MM.1S (cell line): ENCODE data around the gene TMEM51.

Source experiments
- DNase-seq: peaks from one replicate; pipeline ENCODE4 v3.0.0-alpha.2; 2015
- H2AFZ ChIP-seq: fragments of 300-600 bp; sonication (generic); 2 replicates; pipeline ENCODE4 v1.6.0; 2016; ENCODE audit warnings: antibody characterized with exemption, low read length
- H3F3A ChIP-seq: fragments of 300-600 bp; sonication (generic); 2 replicates; pipeline ENCODE4 v1.6.1; 2016; ENCODE audit warnings: mild to moderate bottlenecking, antibody characterized with exemption, low read length, moderate library complexity, mixed read lengths; ENCODE audit not compliant: insufficient read depth
- H3K27ac ChIP-seq: fragments of 300-600 bp; sonication (generic); 2 replicates; pipeline ENCODE4 v1.5.1; 2016; ENCODE audit warnings: mild to moderate bottlenecking, low read length
- H3K27me3 ChIP-seq: fragments of 300-600 bp; sonication (generic); replicated peaks from 2 replicates; pipeline ENCODE4 v1.6.0; 2016; ENCODE audit warnings: low read length; ENCODE audit not compliant: insufficient read depth
- H3K36me3 ChIP-seq: fragments of 300-600 bp; sonication (generic); replicated peaks from 2 replicates; pipeline ENCODE4 v1.6.1; 2016; ENCODE audit warnings: mild to moderate bottlenecking, low read length, mixed read lengths; ENCODE audit not compliant: insufficient read depth
- H3K4me1 ChIP-seq: fragments of 300-600 bp; sonication (generic); 2 replicates; pipeline ENCODE4 v1.6.1; 2016; ENCODE audit warnings: low read length, mixed read lengths
- H3K4me2 ChIP-seq: fragments of 300-600 bp; sonication (generic); 2 replicates; pipeline ENCODE4 v1.6.0; 2016; ENCODE audit warnings: low read depth, low read length
- H3K4me3 ChIP-seq: fragments of 300-600 bp; sonication (generic); 2 replicates; pipeline ENCODE4 v1.5.1; 2016; ENCODE audit warnings: low read length, mixed read lengths
- H3K79me2 ChIP-seq: fragments of 300-600 bp; sonication (generic); 2 replicates; pipeline ENCODE4 v1.6.1; 2016; ENCODE audit warnings: mixed run types, low read length, mixed read lengths
- H3K9ac ChIP-seq: fragments of 300-600 bp; sonication (generic); 2 replicates; pipeline ENCODE4 v1.6.1; 2016; ENCODE audit warnings: low read length, mixed read lengths
- H3K9me2 ChIP-seq: fragments of 300-600 bp; sonication (generic); replicated peaks from 2 replicates; pipeline ENCODE4 v1.6.1; 2016; ENCODE audit warnings: mild to moderate bottlenecking, low read length, mixed read lengths; ENCODE audit not compliant: insufficient read depth
- H3K9me3 ChIP-seq: fragments of 300-600 bp; sonication (generic); replicated peaks from 2 replicates; pipeline ENCODE4 v1.6.1; 2016; ENCODE audit warnings: mild to moderate bottlenecking, low read length, mixed read lengths; ENCODE audit not compliant: insufficient read depth
- H4K20me1 ChIP-seq: fragments of 300-600 bp; sonication (generic); 2 replicates; pipeline ENCODE4 v1.6.1; 2016; ENCODE audit warnings: mild to moderate bottlenecking, low read length, moderate library complexity, mixed read lengths; ENCODE audit not compliant: insufficient read depth
- EZH2 ChIP-seq: fragments of 300-600 bp; sonication (generic); optimal IDR thresholded peaks from 2 replicates; pipeline ENCODE3; 2017; ENCODE audit warnings: low read depth, mild to moderate bottlenecking, antibody characterized with exemption, low read length, mixed read lengths
- EZH2phosphoT487 ChIP-seq: fragments of 300-600 bp; sonication (generic); IDR thresholded peaks from 2 replicates; pipeline ENCODE4 v1.6.1; 2018; ENCODE audit warnings: antibody characterized with exemption, low read length
- TF ChIP-seq, protein P1 (sequence below): fragments of 300-600 bp; sonication (generic); IDR thresholded peaks from 2 replicates; pipeline ENCODE4 v1.5.1; 2016; ENCODE audit warnings: antibody characterized with exemption, low read length, mixed read lengths

Gene TMEM51

DNA sequence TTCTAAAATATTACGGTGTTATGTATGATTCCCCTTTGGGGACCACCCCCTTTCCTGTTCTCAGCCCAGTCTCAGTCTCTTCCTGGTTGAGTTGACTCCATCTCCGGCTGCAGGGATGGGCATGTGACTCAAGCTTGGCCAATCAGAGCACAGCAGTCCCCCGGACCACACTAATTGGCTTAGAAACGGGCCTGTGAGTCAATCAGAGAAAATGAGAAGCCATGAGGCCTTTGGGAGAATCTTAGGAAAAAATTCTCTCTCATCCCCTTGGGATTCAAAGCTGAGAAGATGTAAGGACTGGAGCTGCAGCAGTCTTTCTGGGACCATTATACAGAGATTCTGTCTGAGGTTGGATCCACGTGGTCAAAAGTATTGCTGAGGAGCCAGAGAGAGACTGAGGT is 82.8 kb downstream of the TMEM51 start:
- no peaks in the 10 kb centered on the region for H3K9me2 ChIP-seq
- peaks cover 7% of the 10 kb centered on the region for H3K4me1 ChIP-seq
- no peaks in the 10 kb centered on the region for H3K27me3 ChIP-seq
- H3K27ac ChIP-seq = no peak overlapping the region
- H3F3A ChIP-seq = peaks cover 3% of the 10 kb centered on the region
- no peaks in the 10 kb centered on the region for H3K9me3 ChIP-seq
- H3K4me2 ChIP-seq = no peak overlapping the region
- H4K20me1 ChIP-seq = no peaks in the 10 kb centered on the region
- H3K36me3 ChIP-seq = no peaks in the 10 kb centered on the region
- TF ChIP-seq EZH2 = no peak
- TF ChIP-seq, protein P1, sequence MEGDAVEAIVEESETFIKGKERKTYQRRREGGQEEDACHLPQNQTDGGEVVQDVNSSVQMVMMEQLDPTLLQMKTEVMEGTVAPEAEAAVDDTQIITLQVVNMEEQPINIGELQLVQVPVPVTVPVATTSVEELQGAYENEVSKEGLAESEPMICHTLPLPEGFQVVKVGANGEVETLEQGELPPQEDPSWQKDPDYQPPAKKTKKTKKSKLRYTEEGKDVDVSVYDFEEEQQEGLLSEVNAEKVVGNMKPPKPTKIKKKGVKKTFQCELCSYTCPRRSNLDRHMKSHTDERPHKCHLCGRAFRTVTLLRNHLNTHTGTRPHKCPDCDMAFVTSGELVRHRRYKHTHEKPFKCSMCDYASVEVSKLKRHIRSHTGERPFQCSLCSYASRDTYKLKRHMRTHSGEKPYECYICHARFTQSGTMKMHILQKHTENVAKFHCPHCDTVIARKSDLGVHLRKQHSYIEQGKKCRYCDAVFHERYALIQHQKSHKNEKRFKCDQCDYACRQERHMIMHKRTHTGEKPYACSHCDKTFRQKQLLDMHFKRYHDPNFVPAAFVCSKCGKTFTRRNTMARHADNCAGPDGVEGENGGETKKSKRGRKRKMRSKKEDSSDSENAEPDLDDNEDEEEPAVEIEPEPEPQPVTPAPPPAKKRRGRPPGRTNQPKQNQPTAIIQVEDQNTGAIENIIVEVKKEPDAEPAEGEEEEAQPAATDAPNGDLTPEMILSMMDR = no peak
- TF ChIP-seq EZH2phosphoT487 = no peak
- no peak overlapping the region for H3K4me3 ChIP-seq
- H3K79me2 ChIP-seq = no peaks in the 10 kb centered on the region
- H3K9ac ChIP-seq = no peak overlapping the region
- no peak overlapping the region for H2AFZ ChIP-seq
- no peak for DNase-seq

DNA sequence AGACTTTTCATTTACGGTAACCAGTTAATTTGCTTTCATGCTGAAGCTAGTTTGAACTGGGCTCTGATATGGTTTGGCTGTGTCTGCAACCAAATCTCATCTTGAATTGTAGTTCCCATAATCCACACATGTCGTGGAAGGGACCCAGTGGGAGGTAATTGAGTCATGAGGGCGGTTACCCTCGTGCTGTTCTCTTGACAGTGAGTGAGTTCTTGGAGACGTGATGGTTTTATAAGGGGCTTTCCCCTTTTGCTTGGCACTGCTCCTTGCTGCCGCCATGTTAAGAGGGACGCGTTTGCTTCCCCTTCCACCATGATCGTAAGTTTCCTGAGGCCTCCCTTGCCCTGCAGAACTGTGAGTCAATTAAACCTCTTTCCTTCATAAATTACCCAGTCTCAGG is 83.2 kb downstream of the TMEM51 start:
- Histone ChIP-seq H3K9me3 (no peaks in the 10 kb centered on the region), H3K36me3 (no peaks in the 10 kb centered on the region), H2AFZ (no peak overlapping the region), H3K79me2 (no peaks in the 10 kb centered on the region), H3K4me3 (no peak overlapping the region), H4K20me1 (no peaks in the 10 kb centered on the region), H3K4me1 (peaks cover 6% of the 10 kb centered on the region), H3K27ac (no peak overlapping the region), H3K4me2 (no peak overlapping the region), H3F3A (no peaks in the 10 kb centered on the region; the same call in 1 of the 2 replicates), H3K9me2 (no peaks in the 10 kb centered on the region), H3K9ac (no peak overlapping the region), H3K27me3 (no peaks in the 10 kb centered on the region)
- no peak for DNase-seq
- TF ChIP-seq EZH2phosphoT487 (no peak), EZH2 (no peak)
- TF ChIP-seq, protein P1 = no peak

DNA sequence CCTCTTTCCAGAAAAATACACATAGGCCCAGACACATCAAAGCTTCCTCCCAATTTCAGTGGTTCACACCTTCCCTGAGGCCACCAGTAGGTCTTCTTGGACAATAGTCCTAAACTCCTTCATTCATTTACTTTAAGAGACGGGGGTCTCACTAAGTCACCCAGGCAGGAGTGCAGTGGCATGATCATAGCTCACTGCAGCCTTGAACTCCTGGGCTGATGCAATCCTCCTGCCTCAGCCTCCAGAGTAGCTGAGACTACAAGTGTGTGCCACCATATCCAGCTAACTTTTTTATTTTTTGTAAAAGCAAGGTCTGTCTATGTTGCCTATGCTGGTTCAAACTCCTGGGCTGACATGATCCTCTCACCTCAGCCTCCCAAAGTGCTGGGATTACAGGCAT is 85.2 kb downstream of the TMEM51 start:
- H3F3A ChIP-seq = no peaks in the 10 kb centered on the region
- H3K27ac ChIP-seq = no peak overlapping the region
- H3K4me1 ChIP-seq = no peaks in the 10 kb centered on the region
- TF ChIP-seq EZH2 = no peak
- TF ChIP-seq, protein P1 = no peak
- DNase-seq = no peak
- H3K4me3 ChIP-seq = no peak overlapping the region
- no peaks in the 10 kb centered on the region for H3K9me3 ChIP-seq
- no peak overlapping the region for H2AFZ ChIP-seq
- H4K20me1 ChIP-seq = no peaks in the 10 kb centered on the region
- no peak overlapping the region for H3K4me2 ChIP-seq
- no peaks in the 10 kb centered on the region for H3K27me3 ChIP-seq
- H3K9ac ChIP-seq = no peak overlapping the region
- H3K36me3 ChIP-seq = no peaks in the 10 kb centered on the region
- H3K79me2 ChIP-seq = no peaks in the 10 kb centered on the region
- H3K9me2 ChIP-seq = no peaks in the 10 kb centered on the region
